Thoracic aorta (tissue), 2 donors: ENCODE results near the gene RP9. TPM values are rescaled to one million over a fixed set of nuclear protein-coding genes. Genes with fewer than 3 reads are reported as not detected.
A peak's percentile ranks its signal among the peaks of the same experiment; 100 is the strongest.

Source experiments
- ATAC-seq: fragments of 150-250 bp; one replicate; pipeline ENCODE4 v1.8.0; 2017; ENCODE audit warnings: low read depth; ENCODE audit not compliant: insufficient number of reproducible peaks, low FRiP score
- DNase-seq: peaks from one replicate; pipeline ENCODE4 v3.0.0-alpha.2; 2020; ENCODE audit warnings: low spot score
- H3K27ac ChIP-seq, 2 donors: fragments of 200-600 bp; sonication (generic); 1 replicate in 1 of 2; 2 replicates in 1 of 2; pipeline ENCODE4 v1.5.1; 2016; ENCODE audit warnings: mild to moderate bottlenecking in 2 of 2, moderate library complexity in 2 of 2
- H3K27me3 ChIP-seq: fragments of 200-600 bp; sonication (generic); replicated peaks from 2 replicates; pipeline ENCODE4 v1.6.0; 2016; ENCODE audit warnings: mild to moderate bottlenecking; ENCODE audit not compliant: insufficient read depth
- H3K36me3 ChIP-seq: fragments of 200-600 bp; sonication (generic); one replicate; pipeline ENCODE4 v1.5.1; 2016
- H3K4me1 ChIP-seq, 2 donors: fragments of 200-600 bp; sonication (generic); 1 replicate in 1 of 2; 2 replicates in 1 of 2; pipeline versions ENCODE4 v1.5.1 to v1.6.0; 2016; ENCODE audit warnings: low read depth in 2 of 2, mild to moderate bottlenecking in 1 of 2; ENCODE audit not compliant: control insufficient read depth in 1 of 2
- H3K4me3 ChIP-seq: fragments of 200-600 bp; sonication (generic); 2 replicates; pipeline ENCODE4 v1.5.1; 2016; ENCODE audit warnings: mild to moderate bottlenecking
- H3K9me3 ChIP-seq: fragments of 200-600 bp; sonication (generic); 2 replicates; pipeline ENCODE4 v1.5.1; 2016
- total RNA-seq, 2 donors: library from RNA; depleted of rRNA; stranded (reverse); fragments of >200 nt; gene quantifications; one replicate each; pipeline versions ENCODE4 v1.1.0 to v1.2.3, GENCODE V29; 2016
- TF ChIP-seq, protein P1 (sequence below): fragments of 200-600 bp; sonication (generic); IDR thresholded peaks from one replicate; pipeline ENCODE4 v1.5.1; 2019; ENCODE audit warnings: antibody characterized with exemption

RP9 gene
- total RNA-seq, 2 donors from 2014 or later = 7.6 to 17.0 TPM

DNA sequence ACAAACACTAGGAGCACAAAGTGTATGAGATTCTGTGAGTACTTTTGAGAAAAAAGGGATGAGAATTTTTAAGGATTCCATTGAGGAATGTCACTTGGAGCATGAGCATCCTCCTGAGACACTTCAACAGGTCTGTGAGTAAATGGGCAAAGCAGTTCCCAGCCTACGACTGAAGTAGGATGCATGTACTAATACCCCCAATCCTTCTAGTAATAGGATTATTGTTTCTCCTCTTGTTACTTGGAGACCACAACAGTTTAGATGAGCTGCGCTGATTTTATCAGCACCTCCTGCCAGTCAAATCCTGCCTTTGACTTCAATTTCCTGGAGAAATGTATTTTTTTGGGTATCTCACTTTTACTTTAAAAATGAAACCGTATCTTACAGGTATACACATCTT is 21.0 kb upstream of the RP9 start:
- ATAC-seq = no peak
- Histone ChIP-seq H3K27me3 (no peaks in the 10 kb centered on the region), H3K9me3 (no peaks in the 10 kb centered on the region), H3K36me3 (no peaks in the 10 kb centered on the region), H3K4me3 (peak overlapping the region; percentile 84), H3K27ac (no peak overlapping the region), H3K4me1 (peaks cover 14 to 15% of the 10 kb centered on the region in 2 donors)
- no peak for DNase-seq
- TF ChIP-seq, protein P1, sequence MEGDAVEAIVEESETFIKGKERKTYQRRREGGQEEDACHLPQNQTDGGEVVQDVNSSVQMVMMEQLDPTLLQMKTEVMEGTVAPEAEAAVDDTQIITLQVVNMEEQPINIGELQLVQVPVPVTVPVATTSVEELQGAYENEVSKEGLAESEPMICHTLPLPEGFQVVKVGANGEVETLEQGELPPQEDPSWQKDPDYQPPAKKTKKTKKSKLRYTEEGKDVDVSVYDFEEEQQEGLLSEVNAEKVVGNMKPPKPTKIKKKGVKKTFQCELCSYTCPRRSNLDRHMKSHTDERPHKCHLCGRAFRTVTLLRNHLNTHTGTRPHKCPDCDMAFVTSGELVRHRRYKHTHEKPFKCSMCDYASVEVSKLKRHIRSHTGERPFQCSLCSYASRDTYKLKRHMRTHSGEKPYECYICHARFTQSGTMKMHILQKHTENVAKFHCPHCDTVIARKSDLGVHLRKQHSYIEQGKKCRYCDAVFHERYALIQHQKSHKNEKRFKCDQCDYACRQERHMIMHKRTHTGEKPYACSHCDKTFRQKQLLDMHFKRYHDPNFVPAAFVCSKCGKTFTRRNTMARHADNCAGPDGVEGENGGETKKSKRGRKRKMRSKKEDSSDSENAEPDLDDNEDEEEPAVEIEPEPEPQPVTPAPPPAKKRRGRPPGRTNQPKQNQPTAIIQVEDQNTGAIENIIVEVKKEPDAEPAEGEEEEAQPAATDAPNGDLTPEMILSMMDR = no peak

DNA sequence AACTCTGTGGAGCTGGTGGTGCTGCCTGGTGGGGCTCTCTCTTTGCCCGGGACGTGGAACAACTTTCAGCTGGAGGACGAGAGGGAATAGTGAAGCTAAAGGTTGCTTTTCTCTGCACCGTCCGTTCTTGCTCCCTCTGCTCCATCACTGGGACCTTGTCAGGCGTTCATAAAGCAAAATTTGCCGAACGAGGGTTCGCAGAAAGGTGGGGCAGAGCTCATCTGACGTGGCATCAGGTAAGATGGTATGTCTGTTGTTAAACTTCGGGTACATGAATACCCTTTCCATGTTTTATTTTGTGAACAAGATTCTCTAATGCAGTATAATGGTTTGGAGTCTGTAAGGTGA is 20.6 kb upstream of the RP9 start:
- Histone ChIP-seq H3K36me3 (no peaks in the 10 kb centered on the region), H3K4me3 (peak overlapping the region; percentile 84), H3K27me3 (no peaks in the 10 kb centered on the region), H3K27ac (peak overlapping the region; percentile 67 to 73), H3K9me3 (no peaks in the 10 kb centered on the region), H3K4me1 (peaks cover 14 to 15% of the 10 kb centered on the region in 2 donors)
- ATAC-seq (peak; percentile 32), DNase-seq (no peak)
- TF ChIP-seq, protein P1 = no peak

DNA sequence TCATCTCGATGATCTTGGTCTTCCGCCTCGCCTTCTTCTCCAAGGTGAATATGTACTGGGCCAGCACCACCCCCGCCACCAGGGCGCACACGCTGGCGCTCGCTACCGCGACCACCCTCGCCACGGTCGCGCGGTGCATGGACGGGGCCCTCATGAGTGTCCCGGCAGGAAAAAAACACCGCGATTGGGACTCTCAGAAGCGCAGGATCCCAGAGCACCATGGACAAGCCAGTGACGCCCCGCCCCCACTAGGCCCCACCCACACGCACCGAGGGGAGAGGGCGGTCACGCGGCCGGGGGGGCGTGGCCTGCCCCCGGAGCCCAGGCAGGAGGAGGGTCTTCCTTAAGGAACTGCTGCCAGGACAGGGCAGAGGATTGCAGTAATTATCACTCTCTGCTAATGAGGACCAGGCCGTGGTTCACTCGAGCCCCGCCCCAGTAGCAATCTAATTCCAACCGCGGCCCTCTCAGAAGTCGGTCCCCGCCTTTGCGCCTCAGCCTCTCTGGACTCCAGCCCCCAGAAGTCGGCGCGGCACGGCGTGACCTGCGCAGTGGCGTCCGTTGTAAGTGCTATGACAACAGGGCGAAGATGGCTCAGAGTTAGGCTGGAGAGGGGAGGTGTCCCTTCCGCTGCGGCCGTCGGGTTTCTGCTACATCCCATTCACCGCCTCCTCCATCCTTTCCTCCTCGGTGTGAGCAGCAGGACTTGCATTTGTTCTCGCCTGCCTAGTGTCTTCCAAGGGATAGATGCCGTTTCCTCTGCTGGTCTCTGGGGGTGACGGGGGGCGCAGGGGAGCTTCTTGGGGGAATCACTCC is 20.0 kb upstream of the RP9 start, which contains the start of gene BBS9:
BBS9 (plus strand) TSS at position 575 of the 816 bp plus-strand sequence. CDS start 16,689 bp downstream, outside the sequence.
- H3K27ac ChIP-seq = peak within 1 kb of the TSS; percentile 67 to 73
- no peaks in the 10 kb centered on the region for H3K36me3 ChIP-seq
- TF ChIP-seq, protein P1 = no peak
- no peaks in the 10 kb centered on the region for H3K9me3 ChIP-seq
- peaks cover 14 to 15% of the 10 kb centered on the region in 2 donors for H3K4me1 ChIP-seq
- DNase-seq = peak; percentile 77
- peak within 1 kb of the TSS; percentile 84 for H3K4me3 ChIP-seq
- ATAC-seq = peak; percentile 92
- H3K27me3 ChIP-seq = no peaks in the 10 kb centered on the region

DNA sequence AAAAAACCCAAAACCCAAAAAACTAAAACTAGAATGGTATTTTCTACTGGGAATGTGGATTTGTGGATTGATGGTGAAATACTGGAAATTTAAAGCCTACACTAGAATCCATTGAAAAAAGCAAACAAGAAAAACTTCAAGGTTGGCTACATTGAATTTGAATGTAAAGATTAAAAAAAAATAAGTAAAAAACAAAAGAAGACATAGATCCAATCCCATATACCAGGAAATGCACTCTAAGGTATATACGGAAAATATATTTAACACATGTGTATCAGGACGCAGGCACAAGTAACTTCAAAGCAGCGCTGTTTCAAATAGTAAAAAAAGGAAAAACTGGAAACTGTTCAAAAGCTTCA is 19.4 kb upstream of the RP9 start:
- Histone ChIP-seq H3K9me3 (no peaks in the 10 kb centered on the region), H3K27me3 (no peaks in the 10 kb centered on the region), H3K27ac (peak overlapping the region; percentile 67 to 73), H3K4me1 (peaks cover 14 to 15% of the 10 kb centered on the region in 2 donors), H3K4me3 (peak overlapping the region; percentile 84), H3K36me3 (no peaks in the 10 kb centered on the region)
- DNase-seq (no peak), ATAC-seq (no peak)
- TF ChIP-seq, protein P1 = no peak

DNA sequence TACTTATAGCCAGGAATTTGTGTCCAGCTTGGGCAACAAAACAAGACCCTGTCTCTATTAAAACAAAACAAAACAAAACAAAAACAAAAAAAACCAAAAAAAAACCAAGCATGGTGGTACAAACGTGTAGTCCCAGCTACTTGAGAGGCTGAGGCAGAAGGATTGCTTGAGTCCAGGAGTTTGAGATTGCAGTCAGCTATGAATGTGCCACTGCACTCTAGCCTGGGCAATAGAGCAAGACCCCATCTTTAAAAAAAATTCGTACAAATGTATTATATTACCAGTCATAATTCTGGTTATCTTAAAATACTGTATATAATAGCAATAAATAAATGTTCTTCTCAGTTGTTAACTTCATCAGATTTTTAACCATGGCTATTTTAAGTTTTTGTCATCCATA is 17.9 kb upstream of the RP9 start:
- no peak overlapping the region for H3K4me3 ChIP-seq
- peaks cover 14 to 15% of the 10 kb centered on the region in 2 donors for H3K4me1 ChIP-seq
- H3K27ac ChIP-seq = no peak overlapping the region
- no peaks in the 10 kb centered on the region for H3K27me3 ChIP-seq
- no peak for ATAC-seq
- TF ChIP-seq, protein P1 = no peak
- no peaks in the 10 kb centered on the region for H3K36me3 ChIP-seq
- no peak for DNase-seq
- H3K9me3 ChIP-seq = no peaks in the 10 kb centered on the region
